NCI-H146 treated with DMSO at 0.1 percent for 48 hours (cell line): Measurements from ENCODE around the gene NAALADL2.
"Not testable (repeated sequence)": the region's sequence is repeated elsewhere in the genome, so short reads cannot be mapped to it uniquely, and the experiment has no call there.

Source experiments
- DNase-seq: peaks from one replicate; lab custom pipeline; 2025; ENCODE audit not compliant: unreplicated experiment; lab: John Stamatoyannopoulos, UW

NAALADL2 gene

DNA sequence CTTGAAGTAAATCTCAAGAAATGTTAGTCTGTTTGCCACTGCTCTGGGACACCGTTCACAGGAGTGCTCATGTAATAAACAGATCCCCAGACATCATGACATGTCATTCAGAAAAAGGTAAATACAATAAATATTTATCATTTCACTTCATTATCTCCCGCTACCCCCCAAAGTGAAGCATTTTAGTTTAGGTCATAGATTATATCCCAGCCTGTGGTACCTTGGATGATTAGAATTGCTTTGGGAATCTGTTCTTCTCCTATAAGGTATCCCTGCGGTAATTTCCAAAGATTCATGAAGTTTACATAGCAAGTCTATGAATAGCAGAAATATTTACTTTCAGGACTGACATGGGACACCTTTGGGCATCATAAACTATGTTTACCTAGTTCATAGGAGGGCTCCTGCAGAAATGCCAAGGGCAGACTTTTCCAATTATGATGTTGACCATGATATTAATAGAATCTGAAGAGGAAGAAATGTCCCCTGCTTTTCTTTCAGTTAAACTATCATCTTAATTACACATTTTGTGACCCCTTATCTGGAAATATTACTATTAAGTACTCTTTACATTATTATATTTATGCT lies 268.0 kb downstream of the NAALADL2 start:
- peak; percentile 89 for DNase-seq

- no peak for DNase-seq
Observed at GRCh38 chr3:175129126-175129525, 270.0 kb downstream of the NAALADL2 start.

GRCh38 chr3:175129571-175129970 lies 270.4 kb downstream of the NAALADL2 start:
- no peak for DNase-seq

DNA sequence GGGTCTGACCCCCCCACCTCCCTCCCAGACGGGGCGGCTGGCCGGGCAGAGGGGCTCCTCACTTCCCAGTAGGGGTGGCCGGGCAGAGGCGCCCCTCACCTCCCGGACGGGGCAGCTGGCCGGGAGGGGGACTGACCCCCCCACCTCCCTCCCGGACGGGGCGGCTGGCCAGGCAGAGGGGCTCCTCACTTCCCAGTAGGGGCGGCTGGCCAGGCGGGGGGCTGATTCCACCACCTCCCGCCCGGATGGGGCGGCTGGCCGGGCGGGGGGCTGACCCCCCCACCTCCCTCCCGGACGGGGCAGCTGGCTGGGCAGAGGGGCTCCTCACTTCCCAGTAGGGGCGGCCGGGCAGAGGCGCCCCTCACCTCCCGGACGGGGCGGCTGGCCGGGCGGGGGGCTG lies 272.7 kb downstream of the NAALADL2 start:
- DNase-seq, result not testable (repeated sequence)

DNA sequence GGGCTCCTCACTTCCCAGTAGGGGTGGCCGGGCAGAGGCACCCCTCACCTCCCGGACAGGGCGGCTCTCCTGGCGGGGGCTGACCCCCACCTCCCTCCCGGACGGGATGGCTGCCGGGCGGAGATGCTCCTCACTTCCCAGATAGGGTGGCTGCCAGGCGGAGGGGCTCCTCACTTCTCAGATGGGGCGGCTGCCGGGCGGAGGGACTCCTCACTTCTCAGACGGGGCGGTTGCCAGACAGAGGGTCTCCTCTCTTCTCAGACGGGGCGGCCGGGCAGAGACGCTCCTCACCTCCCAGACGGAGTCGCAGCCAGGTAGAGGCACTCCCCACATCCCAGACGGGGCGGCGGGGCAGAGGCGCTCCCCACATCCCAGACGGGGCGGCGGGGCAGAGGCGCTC lies 273.6 kb downstream of the NAALADL2 start:
- not testable (repeated sequence) for DNase-seq

- DNase-seq, result no peak
Observed at GRCh38 chr3:175144368-175144767, 285.2 kb downstream of the NAALADL2 start.

- DNase-seq, result no peak
Observed at GRCh38 chr3:175146258-175146657, 287.1 kb downstream of the NAALADL2 start.

GRCh38 chr3:175149675-175150074 lies 290.5 kb downstream of the NAALADL2 start:
- DNase-seq, result peak; percentile 99

GRCh38 chr3:175150812-175151401 lies 291.8 kb downstream of the NAALADL2 start:
- peak; percentile 100 for DNase-seq

DNA sequence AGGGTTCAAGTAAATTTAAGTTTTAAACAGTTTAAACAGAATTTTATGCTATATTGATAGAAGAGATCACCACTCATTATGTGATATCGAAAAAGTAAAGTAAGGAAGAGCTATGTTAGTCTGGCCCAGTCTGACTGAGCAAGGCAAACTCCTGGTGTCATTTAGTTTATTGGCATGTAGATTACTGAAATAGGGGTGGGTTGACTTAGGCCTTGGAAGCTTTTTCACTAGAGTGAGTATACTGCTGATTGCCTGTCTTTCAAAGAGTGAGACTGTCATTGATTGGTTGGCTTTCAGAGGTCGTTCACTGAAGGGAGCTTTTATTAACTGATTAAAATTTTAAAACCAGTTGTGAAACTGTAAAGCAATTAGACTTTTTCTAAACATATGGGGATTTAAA lies 294.5 kb downstream of the NAALADL2 start:
- DNase-seq, result no peak

- no peak for DNase-seq
Observed at GRCh38 chr3:175155172-175155571, 296.0 kb downstream of the NAALADL2 start.

DNA sequence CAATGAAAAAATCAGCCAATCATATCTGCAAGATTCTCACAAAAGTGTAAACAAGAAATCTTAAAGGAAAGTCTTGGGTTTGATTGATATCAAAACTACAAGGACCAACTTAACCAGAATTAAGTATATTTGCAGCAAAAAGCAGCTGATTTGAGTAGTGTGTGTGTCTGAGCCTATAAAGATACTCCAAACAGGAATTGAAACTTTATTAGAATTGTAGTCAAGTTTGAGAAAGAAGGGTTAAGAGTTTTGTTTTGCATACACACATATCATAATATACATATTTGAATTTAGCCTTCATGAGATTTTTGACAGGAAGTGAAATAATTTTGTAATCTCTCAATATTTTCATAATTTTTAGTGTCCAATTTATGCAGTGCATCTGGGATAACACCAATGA lies 300.1 kb downstream of the NAALADL2 start:
- DNase-seq, result no peak

DNA sequence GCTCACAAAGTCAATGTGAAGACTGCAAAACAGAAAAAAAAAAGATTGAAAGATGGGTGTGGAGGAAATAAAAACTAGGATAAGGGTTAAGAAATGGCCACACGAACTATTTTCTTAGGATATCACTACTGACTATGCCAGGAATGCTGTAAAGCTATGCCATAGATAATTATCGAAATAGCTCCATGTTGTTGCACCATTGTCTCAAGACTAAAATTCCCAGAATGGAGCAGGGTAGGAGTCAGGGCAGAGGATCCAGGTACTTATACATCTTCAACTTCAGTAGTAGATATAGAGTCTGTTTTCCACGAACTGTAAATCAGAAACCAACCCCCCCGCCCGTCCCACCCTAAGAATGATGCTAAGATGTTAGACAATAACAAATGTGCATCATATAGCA lies 302.2 kb downstream of the NAALADL2 start:
- DNase-seq, result no peak

GRCh38 chr3:175163686-175164085 lies 304.6 kb downstream of the NAALADL2 start:
- peak; percentile 98 for DNase-seq

DNA sequence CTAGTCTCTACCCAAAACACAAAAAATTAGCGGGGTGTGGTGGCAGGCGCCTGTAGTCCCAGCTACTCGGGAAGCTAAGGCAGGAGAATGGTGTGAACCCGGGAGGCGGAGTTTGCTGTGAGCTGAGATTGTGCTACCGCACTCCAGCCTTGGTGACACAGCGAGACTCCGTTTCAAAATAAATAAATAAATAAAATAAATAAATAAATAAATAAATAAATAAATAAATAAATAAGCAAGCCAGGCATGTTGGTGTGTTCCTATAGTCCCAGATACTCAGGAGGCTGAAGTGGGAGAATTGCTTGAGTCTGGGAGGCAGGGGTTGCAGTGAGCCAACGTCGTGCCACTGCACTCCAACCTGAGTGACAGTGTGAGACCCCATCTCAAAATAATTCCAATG lies 314.0 kb downstream of the NAALADL2 start:
- DNase-seq, result not testable (repeated sequence)

GRCh38 chr3:175176556-175176955 lies 317.4 kb downstream of the NAALADL2 start:
- DNase-seq, result no peak

DNA sequence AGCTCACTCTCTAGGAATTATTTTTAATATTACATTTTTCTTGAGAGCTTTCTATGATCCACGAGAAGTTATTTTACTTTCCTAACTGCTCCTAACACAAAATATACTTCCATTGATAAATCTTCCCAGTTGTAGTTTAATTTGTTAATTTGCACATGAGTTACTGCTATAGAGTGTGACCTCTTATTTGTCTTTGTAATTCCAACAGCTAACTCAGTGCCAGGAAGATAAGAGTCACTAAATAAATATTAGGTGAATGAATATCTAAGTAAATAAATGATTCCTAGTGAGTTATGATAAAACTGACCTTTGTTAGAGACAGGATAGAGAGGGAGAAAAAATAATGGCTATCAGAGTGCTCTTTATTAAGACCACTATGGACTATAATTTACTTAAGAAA lies 319.9 kb downstream of the NAALADL2 start:
- DNase-seq, result peak; percentile 93

DNA sequence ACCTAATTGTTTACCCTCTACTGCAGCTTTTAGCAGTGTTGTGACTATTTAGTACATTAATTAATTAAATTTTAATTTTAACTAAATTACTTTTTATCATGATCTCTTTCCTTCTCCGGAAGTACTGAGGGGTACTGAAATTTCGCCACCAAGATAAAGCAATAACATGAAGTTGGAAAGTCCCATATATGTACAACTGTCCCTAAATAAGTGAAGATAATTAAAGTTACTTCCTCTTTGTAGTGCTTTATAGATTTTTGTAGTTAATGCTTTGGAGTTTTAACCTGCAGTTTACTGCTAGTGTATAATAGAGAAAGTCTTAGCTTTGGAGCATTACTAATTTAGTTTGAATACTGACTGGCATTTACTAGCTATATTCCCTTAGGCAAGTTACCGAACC lies 325.3 kb downstream of the NAALADL2 start:
- DNase-seq, result no peak

GRCh38 chr3:175185903-175186302 lies 326.8 kb downstream of the NAALADL2 start:
- DNase-seq, result no peak

DNA sequence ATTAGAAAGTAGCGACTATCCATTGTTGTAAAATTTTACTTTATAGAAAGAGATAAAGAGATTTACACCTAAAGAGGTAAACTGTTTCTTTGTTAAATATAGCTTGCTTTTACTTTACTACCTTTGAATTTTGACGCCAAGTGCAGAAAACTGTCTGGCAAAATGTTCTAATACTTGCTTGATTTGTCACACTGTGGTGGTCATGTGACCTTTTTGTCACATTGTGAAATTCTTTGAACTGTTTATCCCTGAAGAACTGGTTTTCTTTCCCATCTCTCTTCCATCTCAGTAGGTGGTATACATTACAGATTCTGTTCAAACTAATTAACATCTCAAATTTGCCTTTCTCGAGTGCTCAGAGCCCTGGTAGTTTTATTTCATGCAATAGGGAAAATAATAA lies 327.4 kb downstream of the NAALADL2 start:
- DNase-seq, result no peak

GRCh38 chr3:175187586-175187985 lies 328.5 kb downstream of the NAALADL2 start:
- no peak for DNase-seq

DNA sequence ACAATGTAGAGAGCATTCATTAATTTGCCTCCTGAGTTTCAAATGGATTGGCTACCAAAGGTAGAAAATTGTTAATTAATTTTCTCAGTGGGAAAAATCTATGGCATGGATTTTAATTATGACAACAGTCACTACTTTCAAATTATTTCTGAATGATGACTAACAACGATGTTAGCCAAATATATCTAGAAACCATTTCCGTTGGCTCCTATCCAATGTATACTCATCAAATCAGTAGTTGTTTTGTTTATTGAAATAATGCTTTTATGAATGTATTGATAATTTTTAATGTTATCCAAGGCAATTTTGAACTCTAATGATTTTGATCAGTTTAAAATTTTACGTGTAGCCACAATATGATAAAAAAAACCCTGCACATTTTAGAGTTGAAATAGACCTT lies 333.4 kb downstream of the NAALADL2 start:
- DNase-seq, result no peak
